GM21390 (cell line): ENCODE results near the gene NOTUM.

ENCODE experiments used
- ATAC-seq: cut with Tn5 transposase; IDR thresholded peaks from one replicate; pipeline ENCODE4 v1.9.1; 2021; ENCODE audit not compliant: unreplicated experiment

NOTUM gene

DNA sequence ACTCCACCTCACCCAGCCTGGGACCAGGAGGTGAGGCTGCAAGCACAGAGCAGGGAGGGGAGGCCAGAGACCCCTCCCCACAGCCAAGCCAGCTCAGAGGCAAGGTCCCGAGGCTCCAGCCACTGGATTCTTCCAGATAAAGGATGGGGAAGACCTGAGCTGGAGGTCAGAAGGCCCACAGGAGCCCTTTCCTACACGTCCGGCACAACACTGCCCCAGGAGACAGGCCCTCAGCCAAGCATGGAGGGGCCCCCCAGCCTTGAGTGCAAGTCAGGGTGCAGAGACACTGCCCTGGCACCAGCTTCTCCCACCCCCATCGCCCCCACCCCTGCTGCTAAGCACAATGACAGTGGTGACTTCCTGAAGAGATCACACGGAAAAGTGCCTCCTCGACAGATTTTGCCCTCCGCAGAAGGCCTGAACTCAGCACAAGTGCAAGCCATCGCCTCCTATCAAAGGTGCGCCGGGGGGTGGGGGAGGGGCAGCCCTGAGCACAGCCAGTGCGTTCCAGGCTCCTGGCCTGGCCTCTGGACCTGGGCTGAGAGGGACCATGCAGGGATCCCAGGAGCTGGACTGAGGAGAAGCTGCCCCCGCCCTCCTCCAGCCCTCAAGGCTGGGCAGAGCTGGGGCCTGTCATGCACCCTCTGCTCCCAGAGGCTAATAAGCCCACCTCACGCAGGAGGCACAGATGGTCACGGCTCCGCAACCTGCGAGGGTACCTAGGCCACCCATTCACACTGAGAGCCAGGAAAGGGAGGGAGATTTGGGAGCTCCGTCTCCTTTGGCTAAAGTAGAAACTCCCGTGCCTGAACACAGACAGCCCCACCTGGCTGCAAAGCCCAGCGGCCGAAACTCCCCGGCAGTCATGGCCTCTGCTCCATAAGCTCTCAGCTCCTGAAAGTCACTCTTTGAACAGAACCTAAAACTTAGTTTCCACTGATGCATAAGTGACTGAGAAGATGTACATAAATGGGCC, 36.1 kb downstream of the NOTUM start:
- ATAC-seq: no peak

DNA sequence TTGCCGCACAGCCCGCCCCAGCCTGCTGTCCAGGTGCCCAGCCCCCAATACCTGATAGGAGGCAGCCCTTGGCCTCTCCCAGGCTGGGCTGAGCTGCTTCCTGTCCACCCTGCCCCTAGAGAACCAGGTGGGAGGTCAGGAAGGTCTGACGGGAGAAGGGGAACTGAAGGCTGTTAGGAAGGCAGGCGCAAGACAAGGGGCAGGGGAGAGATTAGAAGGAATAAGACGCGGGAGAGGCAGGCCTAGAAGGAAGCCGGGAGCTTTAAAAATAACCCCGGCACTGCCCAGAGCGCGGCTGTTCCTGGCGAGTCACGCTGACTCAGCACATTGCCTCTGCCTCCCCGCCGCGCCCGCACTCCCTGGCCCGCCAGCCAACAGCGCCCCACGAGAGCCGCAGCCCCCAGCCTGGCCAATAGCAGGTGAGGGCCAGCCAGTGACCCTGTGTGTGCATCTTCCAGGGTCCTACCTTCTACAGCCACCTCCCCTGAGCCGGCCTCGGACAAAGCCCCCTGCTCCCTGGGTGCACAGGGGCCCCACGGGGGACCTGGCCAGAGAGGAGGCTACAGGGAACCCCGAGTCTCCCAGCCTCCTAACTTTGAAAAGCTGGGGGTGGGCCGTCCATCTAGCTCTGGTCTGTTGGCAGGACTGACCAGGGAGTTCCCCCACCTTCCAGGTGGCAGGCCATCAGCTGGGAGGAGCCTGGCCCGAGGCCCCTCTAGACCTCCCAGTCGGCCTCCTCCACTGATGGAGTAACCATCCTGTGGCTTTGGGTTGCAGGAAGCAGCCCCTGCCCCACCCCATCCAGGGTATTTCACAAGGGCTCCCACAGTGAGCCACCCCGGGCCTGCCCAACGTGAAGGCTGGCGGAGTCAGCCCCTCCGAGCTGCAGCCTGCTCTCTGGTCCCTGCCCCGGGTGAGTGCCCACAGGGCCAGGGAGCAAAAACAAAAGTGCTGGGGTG, 37.4 kb downstream of the NOTUM start:
- ATAC-seq: no peak

- no peak for ATAC-seq
Measured at GRCh38 chr17:81922566-81923301, 38.3 kb downstream of the NOTUM start.

DNA sequence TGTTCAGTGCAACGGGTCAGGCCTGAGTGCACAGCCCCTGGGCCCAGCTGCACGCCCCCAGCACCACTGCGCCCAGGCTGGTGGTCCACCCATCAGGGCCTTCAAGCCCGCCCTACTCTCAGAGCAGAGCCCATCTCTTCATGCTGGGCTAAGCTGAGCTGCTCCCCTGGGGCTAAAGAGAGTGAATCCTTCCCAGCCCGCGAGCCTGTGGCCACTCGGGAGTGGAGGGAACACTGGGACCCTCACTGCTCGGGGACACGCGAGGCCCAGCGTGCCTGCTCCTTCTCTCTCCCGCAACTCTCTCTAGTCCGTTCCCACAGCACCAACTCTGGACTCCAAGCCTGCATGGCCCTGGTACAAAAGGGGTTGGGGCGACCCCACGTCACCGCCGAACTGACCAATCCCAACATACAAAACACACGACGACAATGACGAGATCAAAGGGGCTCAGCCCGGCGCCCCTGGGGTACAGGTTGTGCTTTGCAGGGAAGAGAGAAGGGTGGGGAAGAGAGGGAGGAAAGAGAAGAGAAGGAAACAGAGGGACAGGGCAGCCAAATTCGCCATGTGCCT, 38.9 kb downstream of the NOTUM start:
- ATAC-seq: no peak

GRCh38 chr17:81921537-81921862, 39.5 kb downstream of the NOTUM start:
- ATAC-seq: no peak

DNA sequence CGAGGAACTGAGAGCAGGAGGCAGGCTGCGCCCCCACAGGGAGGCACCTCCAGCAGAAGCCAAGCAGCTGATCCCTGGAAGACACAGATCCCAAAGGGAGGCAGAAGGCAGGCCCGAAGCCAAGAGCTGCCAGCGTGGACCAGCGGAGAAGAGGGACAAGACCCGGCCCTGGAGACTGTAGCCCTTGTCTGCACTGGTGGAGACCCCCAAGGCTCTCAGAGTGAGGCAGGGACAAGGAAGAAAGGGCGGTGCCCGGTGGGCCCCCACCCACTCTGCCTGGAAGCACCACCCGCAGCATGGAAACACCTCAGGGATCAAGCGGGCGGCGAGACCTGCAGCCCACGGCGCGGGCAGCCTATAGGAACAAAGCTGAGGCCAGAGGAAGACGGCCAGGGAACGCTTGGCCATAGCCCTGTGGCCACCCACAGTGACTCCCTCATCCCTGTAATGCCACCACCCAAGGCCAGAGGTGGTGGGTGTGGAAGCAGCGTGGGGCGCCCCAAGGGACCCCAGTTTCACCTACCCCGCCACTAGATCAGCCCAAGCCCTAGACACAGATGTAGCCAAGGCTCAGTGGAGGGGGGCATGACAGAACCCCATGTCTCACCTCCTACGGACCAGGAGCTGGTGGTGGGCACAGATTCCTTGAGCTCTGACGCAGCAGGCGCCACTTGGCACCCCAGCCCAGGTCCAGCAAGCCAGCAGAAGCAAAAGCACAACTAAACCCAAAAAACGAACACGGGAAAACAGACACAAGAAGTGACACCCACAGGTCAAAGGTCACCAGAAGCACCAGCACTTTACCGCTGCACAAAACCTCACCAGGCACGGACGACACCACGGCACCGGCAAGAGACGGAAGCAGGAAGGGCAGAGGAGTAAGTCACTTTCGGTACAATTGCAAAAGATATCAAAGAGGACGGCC, 40.1 kb downstream of the NOTUM start:
- no peak for ATAC-seq

- ATAC-seq: no peak
Measured at GRCh38 chr17:81918832-81919545, 42.0 kb downstream of the NOTUM start.

GRCh38 chr17:81918333-81918669, 42.7 kb downstream of the NOTUM start:
- ATAC-seq: peak; percentile 8

DNA sequence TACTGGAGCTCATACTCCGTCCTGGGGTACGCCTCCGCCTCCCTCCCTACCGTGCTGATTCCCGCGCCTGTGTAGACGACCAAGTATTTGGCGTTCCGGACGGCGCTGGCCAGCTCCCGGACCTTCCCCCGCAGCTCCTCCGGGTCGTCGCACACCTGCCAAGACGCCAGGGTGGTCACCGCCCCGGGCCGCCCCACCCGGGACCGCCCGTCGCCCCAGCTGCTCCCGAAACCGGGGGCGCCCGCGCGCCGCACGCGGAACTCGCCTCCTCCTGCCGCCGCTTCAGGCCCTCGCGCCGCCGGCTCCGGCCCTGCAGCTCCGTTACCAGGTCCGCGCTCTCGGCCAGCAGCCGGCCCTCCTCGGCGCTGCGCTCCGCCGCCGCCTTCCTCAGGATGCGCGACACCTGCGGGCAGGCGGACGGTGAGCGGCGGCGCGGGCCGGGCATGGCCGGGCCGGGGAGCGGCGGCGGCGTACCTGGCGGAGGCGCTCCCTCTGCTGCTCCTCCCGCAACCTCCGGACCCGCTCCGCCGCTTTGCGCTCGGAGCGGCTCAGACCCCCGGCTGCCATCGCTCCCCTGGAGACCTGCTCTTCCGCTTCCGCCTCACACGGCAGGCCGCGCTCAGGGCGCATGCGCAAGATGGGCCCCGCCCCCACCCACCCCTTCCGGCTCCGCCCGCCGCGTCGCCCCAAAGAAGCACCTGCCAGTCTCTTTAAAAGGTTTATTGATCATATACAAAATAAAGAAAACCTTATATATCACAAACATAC, 43.2 kb downstream of the NOTUM start, which contains the start of gene SIRT7:
Gene SIRT7, minus strand, starts transcription at position 612 of the 768 bp plus-strand sequence. Its CDS starts 45 bp downstream, at position 567.
- peak; percentile 57 for ATAC-seq

DNA sequence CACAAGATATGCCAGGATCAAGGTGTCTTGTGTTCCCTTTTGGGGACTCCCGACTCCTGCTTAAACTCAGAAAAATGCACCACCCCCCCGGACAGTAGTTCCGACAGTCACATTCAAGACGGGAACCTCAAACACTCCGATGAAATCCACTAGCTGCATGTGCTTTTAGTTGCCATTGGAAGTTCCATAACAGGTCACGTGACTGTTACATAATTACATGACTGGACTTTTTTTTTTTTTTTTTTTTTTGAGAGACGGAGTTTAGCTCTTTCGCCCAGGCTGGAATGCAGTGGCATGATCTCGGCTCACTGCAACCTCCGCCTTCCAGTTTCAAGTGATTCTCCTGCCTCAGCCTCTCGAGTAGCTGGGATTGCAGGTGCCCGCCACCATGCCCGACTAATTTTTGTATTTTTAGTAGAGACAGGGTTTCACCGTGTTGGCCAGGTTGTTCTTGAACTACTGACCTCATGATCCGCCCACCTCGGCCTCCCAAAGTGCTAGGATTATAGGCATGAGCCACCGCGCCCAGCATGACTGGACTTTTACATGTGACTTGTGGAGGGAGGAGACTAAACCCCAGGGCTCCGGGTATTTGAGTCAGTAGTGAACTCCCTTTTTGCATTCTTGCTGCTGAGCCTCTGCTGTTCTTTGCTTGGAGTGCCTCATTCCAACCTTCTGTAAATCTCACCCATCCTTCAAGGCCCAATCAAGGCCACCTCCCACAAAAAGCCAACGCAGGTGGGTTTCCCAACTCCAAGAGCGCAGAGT, 44.6 kb downstream of the NOTUM start:
- ATAC-seq: no peak

- no peak for ATAC-seq
Measured at GRCh38 chr17:81915331-81915730, 45.7 kb downstream of the NOTUM start.

DNA sequence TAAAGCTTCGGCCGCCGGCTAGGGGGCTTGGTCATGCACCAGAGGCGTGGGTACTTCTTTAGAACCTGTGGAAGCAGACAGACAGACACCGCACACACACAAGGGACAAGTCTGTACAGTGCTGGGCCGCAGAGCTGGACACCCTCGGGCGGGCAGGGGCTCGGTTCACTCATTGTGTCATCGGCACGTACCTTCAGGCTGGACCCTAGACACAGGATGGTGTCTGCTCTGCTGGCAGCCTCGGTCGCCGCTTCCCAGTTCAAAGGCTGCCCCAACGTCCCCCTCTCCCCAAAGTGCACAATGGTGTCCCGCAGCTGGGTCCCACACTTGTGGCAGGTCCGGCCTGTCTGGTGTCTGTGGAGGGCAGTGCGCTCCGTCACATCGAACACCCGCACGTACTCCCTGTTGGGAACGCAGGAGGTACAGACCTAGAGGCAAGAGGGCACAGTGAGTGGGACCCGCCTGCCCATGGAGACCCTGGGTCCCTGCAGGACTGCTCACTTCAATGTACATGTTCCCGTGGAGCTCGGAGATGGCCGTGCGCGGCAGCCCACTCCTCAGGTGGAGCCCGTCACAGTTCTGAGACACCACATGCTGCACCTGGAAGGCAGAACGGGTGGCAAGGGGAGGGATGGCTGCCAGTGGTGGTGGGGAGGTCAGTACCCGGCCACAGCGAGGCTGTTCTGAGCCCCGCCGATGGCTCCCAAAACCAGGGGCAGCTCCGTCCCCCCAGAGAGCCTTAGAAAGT, 46.7 kb downstream of the NOTUM start:
- ATAC-seq: no peak

GRCh38 chr17:81913394-81914102, 47.4 kb downstream of the NOTUM start:
- ATAC-seq: no peak

- no peak for ATAC-seq
Measured at GRCh38 chr17:81912441-81913309, 48.3 kb downstream of the NOTUM start.

GRCh38 chr17:81911969-81912368, 49.0 kb downstream of the NOTUM start:
- ATAC-seq: no peak
